Tibial artery (tissue), 4 donors: Measurements from ENCODE around the gene ALG1.
"Not testable (repeated sequence)": the region's sequence is repeated elsewhere in the genome, so short reads cannot be mapped to it uniquely, and the experiment has no call there.

Experiments
- DNase-seq, 2 donors: peaks; one replicate each; pipeline ENCODE4 v3.0.0-alpha.2; 2019
- H3K27ac ChIP-seq, 2 donors: fragments of 200-600 bp; sonication (generic) in 1 of 2; 1 replicate in 1 of 2; 2 replicates in 1 of 2; pipeline ENCODE4 v1.5.1; 2018 to 2019; ENCODE audit warnings: mild to moderate bottlenecking in 1 of 2
- H3K27me3 ChIP-seq, 2 donors: fragments of 200-600 bp; sonication (generic) in 1 of 2; one replicate each; pipeline versions ENCODE4 v1.5.1 to v1.6.0; 2016 to 2019
- H3K36me3 ChIP-seq, 3 donors: fragments of 200-600 bp; sonication (generic) in 2 of 3; one replicate each; pipeline ENCODE4 v1.5.1; 2016 to 2019; ENCODE audit warnings: mild to moderate bottlenecking in 2 of 3
- H3K4me1 ChIP-seq, 4 donors: fragments of 200-600 bp; sonication (generic) in 2 of 4; 1 replicate in 3 of 4; 2 replicates in 1 of 4; pipeline ENCODE4 v1.5.1; 2016 to 2019
- H3K4me3 ChIP-seq, 2 donors: fragments of 200-600 bp; sonication (generic) in 1 of 2; 1 replicate in 1 of 2; 2 replicates in 1 of 2; pipeline ENCODE4 v1.5.1; 2018 to 2019; ENCODE audit warnings: mild to moderate bottlenecking in 2 of 2
- H3K9me3 ChIP-seq, 3 donors: fragments of 200-600 bp; sonication (generic) in 1 of 3; one replicate each; pipeline ENCODE4 v1.5.1; 2016 to 2019
- intact Hi-C: fragments of 100-400 bp; cut with DNase I; formaldehyde crosslinking; loops from one replicate; pipeline ENCODE4 v1.15.0; 2023; ENCODE audit warnings: low total_unique reads
- TF ChIP-seq, protein P1 (sequence below), 2 experiments: fragments of 200-600 bp in 1 of 2; fragments of 450-650 bp in 1 of 2; IDR thresholded peaks; one replicate each; pipeline ENCODE4 v1.5.1; 2017 to 2019; ENCODE audit warnings: antibody characterized with exemption in 2 of 2, mild to moderate bottlenecking in 1 of 2, moderate library complexity in 1 of 2

The ALG1 gene

GRCh38 chr16:5108505-5109158 is 37.0 kb downstream of the ALG1 start:
- Histone ChIP-seq H3K4me3 (no peak overlapping the region), H3K4me1 (no peaks in the 10 kb centered on the region), H3K36me3 (no peaks in the 10 kb centered on the region), H3K27me3 (no peaks in the 10 kb centered on the region), H3K27ac (no peak overlapping the region), H3K9me3 (no peaks in the 10 kb centered on the region)
- no peak for DNase-seq
- TF ChIP-seq, protein P1, sequence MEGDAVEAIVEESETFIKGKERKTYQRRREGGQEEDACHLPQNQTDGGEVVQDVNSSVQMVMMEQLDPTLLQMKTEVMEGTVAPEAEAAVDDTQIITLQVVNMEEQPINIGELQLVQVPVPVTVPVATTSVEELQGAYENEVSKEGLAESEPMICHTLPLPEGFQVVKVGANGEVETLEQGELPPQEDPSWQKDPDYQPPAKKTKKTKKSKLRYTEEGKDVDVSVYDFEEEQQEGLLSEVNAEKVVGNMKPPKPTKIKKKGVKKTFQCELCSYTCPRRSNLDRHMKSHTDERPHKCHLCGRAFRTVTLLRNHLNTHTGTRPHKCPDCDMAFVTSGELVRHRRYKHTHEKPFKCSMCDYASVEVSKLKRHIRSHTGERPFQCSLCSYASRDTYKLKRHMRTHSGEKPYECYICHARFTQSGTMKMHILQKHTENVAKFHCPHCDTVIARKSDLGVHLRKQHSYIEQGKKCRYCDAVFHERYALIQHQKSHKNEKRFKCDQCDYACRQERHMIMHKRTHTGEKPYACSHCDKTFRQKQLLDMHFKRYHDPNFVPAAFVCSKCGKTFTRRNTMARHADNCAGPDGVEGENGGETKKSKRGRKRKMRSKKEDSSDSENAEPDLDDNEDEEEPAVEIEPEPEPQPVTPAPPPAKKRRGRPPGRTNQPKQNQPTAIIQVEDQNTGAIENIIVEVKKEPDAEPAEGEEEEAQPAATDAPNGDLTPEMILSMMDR (IDR thresholded peaks at IDR 0.05) = no peak
- intact Hi-C loops = no loop called here

DNA sequence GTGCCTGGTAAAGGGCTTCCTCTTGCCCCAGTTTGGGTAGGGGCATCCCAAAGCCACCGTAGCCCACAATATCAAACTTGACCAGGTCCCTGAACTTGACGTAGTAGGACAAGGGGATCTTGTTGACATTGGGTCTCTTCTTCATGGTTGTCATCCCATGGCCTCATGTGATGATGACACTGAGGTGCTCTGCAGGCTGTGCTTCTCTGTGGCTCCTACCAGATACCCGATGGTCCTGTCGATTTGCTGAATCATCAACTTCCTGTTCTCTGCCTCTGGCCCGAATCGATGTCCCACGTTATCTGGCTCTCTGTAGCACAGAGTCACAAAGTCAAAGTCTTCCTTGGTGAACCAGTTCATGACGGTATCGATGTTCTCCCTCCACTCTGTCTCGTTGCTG is 39.3 kb downstream of the ALG1 start:
- H3K36me3 ChIP-seq, H3K27me3 ChIP-seq, H3K4me1 ChIP-seq, H3K4me3 ChIP-seq, DNase-seq, H3K9me3 ChIP-seq, H3K27ac ChIP-seq, intact Hi-C loops: not testable (repeated sequence)

GRCh38 chr16:5116780-5117295 is 45.2 kb downstream of the ALG1 start:
- DNase-seq, H3K27me3 ChIP-seq, H3K27ac ChIP-seq, H3K4me1 ChIP-seq, H3K9me3 ChIP-seq, H3K4me3 ChIP-seq, H3K36me3 ChIP-seq, intact Hi-C loops: not testable (repeated sequence)

DNA sequence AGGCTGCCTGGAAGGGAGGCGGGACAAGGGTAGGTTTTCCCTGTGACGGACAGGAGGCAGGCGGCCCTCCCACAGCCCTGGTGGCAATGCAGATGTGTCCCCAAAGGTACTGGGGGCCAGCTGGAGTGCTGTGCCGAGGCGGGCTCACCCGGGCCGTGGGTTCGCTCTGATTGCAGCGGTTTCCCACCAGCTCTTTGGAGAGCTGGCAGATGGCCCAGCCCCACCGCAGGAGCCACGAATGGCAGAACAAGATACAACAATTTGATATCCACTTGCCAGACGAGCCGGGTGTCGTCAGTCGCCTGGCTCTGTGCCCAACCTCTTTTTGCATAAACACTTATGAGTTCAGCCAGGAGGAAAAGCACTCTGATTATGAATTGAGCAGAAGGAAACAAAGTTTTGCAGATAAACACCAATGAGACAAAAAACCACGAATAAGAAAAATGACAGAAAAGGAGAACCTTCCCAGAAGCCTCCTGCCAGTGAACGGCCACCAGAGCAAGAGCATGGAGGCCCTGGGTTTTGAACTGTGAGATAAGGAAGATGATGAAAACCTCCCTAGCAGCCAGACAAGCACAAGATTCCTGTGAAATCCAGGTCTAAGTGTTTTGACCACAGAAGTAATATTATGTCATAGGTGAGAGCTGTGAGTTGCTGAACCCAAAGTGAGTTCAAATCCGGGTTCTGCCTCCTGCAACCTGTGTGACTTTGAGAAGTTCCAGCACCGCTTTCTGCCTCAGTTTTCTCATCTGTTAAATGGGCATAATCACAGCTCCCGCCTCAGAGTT is 45.9 kb downstream of the ALG1 start:
- H3K4me3 ChIP-seq, H3K27ac ChIP-seq, intact Hi-C loops, H3K27me3 ChIP-seq, H3K9me3 ChIP-seq, DNase-seq, H3K4me1 ChIP-seq, H3K36me3 ChIP-seq: not testable (repeated sequence)

DNA sequence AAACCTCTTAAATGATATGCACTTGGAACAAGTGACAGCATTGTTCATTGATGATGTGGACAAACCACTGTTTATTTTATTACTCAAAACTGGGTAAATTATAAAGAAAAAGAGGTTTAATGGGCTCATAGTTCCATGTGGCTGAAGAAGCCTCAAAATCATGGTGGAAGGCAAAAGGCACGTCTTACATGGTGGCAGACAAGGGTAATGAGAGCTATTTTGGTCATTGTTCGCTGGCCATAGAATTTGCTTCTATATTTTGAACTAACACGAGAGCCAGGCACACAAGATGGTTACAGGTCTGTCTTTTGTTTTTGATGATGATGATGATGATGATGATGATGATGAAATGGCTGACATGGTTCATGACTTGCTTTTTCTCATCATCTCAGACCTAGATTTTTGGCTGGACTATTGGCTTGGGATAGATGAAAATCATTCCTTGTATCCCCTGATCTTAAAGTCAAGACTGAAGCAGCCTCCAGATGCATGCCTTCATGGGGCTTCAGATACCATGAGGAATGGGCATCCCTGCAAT is 59.9 kb downstream of the ALG1 start:
- H3K36me3 ChIP-seq, H3K27me3 ChIP-seq, H3K4me1 ChIP-seq, intact Hi-C loops, DNase-seq, H3K27ac ChIP-seq, H3K4me3 ChIP-seq, H3K9me3 ChIP-seq: not testable (repeated sequence)

- H3K27me3 ChIP-seq, H3K4me1 ChIP-seq, H3K36me3 ChIP-seq, DNase-seq, H3K27ac ChIP-seq, H3K9me3 ChIP-seq, intact Hi-C loops, H3K4me3 ChIP-seq: not testable (repeated sequence)
Observed at GRCh38 chr16:5132915-5133600, 61.4 kb downstream of the ALG1 start.

DNA sequence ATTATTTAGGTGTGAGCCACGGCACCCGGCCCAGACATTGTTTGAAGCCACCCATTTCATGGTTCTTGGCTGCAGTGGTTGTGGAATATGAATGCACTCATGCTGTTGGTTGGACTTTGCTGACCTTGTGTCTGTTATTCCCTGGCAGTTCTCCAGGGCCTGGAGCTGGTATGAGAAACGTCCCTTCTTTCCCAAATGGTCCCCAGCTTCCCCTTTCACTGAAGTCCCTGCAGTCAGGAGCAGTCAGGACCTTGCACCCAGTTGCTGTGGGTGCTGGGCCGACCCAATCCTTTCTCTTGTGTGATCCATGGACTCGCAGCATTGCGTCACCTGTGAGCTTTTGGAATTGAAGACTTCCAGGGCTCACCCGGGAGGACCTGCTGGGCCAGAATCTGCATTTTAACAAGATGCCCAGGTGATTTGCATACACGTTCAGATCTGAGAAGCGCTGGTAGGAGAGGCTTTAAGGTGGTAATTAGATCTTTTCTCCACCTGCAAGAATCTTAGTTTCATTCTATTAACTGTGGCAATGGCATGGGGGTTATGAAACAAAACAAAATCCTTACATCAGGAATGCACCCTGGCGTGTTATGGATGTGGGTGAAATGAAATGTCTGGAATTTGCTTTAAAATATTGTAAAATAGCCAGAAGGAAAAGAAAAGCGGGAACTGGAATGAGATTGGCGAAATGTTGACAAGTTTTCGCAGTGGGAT is 63.3 kb downstream of the ALG1 start:
- H3K4me3 ChIP-seq, intact Hi-C loops, DNase-seq, H3K9me3 ChIP-seq, H3K27ac ChIP-seq, H3K4me1 ChIP-seq, H3K27me3 ChIP-seq, H3K36me3 ChIP-seq: not testable (repeated sequence)
